Activated CD4-positive, alpha-beta T cell treated with anti-CD3 and anti-CD28 coated beads, Interleukin-2, amount 50 U/mL, for 1 hour (primary cell): ENCODE measurements around the gene NAT14.
A peak's percentile ranks its signal among the peaks of the same experiment; 100 is the strongest.

Source experiments
- DNase-seq: peaks from one replicate; pipeline ENCODE4 v3.0.0-alpha.2; 2020

NAT14 gene

GRCh38 chr19:55453511-55454260 lies 31.3 kb upstream of the NAT14 start:
- DNase-seq = no peak

DNA sequence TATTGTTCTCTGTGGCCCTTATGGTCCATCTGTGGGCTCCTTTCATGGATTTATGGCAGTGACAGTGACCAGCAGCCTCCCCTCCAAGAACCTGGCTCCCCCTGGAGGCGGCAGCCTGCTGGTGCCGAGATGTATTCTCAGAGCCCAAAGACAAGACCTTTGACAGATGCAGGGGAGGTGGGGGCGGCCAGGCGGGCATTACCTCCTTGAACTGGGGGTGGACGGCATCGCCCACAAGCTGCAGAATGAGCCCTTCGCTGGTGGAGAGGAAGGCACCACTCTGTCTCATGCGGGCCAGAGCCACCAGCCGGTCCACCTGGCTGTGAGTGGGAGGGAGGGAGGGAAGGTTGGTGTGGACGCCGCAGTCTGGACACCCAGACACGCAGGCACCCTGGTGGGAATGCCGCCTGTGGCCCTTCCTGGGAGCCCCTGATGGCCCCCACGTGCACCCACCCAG lies 30.2 kb upstream of the NAT14 start:
- peak; percentile 52 for DNase-seq

- no peak for DNase-seq
Observed at GRCh38 chr19:55455576-55456235, 29.3 kb upstream of the NAT14 start.

GRCh38 chr19:55456347-55456746 lies 28.6 kb upstream of the NAT14 start:
- DNase-seq = no peak

GRCh38 chr19:55457683-55458457 lies 27.1 kb upstream of the NAT14 start:
- no peak for DNase-seq

DNA sequence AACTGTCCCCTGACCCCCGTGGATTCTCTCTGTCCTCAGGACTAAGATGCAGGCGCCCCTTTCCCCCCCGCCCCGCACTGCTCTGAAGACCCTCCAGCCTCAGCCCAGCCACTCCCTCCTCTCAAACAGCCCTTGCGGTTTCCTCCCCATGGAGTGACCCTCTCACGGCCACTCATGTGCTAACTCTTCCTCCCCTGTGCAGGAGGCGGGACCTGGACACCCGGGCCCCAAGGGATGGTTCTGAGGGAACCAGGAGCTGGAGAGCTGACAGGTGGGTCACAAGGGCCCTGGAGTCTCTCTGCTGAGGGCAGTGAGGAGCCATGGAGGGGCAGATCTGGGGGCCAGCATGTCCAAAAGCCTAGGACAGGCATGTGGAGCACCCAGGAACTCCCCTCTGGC lies 25.4 kb upstream of the NAT14 start:
- DNase-seq = no peak

DNA sequence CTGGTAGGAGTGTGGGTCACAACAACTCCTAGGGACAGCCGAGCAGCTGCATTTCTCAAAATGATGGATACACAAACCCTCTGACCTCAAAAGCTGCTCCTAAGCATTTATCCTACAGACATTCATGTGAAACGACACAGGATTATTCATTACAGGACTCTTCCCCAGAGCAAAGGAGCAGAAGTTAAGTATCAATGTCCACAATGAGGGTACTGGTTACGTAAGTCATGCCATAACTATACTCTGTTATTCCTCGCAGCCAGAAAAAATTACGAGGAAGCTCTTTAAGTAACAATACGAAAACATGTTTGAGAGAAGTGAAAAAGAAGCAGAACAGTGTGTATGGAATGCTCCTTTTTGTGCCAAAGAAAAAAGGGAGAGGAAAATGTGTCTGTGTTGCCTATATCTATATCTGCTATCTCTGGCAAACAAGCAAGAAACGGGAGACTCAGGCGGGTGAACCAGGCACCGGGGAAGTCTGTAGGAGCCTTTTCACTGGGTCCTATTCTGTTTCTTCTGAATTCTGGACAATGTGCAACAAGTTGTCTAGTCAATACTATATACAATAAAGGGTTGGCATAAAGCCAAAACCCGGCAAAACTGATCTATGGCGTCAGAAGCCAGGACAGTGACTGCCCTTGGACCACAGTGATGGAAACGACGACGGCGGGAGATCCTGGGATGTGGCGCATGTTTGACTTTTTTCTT lies 24.9 kb upstream of the NAT14 start:
- no peak for DNase-seq

DNA sequence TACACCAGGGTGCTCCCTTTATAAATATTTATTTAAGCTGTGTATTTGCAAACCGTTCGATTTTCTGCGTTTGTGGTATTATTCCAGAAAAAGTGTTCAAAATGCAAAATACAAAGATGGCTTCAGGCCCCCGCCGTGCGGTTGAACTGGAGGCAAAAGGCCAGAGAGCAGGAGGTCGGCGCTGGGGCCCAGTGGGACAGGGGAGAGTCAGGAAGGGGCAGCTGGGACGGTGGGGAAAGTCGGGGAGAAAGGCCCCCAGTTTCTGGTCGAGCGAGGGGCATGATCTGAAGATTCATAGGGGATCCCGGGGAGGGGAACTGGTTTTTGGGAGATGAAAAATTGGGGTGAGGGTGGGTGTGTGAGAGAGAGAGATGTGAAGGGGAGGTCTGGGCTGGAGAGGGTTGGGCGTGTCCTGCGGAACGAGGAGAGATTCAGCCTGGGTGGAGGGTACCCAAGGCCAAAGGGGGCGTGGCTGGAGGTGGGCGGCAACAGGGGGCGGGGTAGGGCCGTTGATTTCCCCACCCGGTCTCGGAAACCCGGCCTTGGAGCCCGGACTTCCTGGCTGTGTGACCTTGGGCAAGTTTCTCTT lies 24.2 kb upstream of the NAT14 start:
- DNase-seq = peak; percentile 28

- peak; percentile 100 for DNase-seq
Observed at GRCh38 chr19:55461259-55461973, 23.6 kb upstream of the NAT14 start, which contains the start of gene ISOC2. TSS of gene ISOC2 (minus strand) at chr19:55461642. CDS start at chr19:55456486, 5,156 bp downstream.

DNA sequence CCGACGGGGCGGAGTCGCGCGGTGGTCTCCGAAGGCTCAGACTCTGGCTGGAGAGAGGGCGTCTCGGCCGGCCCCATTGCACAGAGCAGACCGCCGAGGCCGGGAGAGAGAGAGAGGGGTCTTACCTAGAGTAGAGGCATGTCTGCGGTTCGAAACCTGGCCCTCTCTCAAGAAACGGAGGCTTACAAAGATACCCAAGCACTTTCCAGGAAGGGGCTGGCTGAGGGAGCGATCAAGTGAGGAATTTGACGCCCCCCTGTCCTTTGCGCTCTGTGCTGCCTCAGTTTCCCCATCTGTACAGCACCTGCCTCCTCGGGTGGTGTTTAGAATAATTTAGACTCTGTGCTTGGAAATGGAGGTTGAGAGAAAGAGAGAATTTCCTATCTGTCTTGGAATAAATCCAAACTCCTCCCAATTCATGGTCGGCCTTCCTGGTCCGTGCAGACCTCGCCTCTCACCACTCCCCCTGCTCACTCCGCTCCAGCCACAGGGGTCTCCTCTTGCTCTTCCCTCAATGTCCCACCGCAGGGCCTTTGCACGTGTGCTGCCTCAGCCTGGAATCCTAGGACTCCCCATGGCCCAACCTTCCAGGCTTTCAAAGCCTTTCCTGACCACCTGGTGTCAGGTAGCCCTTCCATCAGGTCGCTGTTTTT lies 22.9 kb upstream of the NAT14 start:
- DNase-seq = no peak

DNA sequence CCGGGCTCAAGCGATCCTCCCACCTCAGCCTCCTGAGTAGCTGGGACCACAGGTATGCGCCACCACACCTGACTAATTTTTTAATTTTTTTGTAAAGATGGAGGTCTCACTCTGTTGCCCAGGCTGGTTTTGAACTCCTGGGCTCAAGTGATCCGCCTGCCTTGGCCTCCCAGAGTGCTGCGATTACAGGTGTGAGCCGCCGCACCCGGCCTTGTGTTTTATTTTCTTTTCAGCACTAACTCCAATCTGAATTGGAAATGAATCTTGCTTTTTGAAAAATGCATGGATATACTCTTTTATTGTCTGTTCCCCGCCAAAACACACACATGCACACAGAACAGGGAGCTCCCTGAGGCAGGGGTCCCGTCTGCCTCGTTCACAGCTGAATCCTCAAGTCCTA lies 22.3 kb upstream of the NAT14 start:
- DNase-seq = no peak

GRCh38 chr19:55463583-55464031 lies 21.4 kb upstream of the NAT14 start:
- no peak for DNase-seq

- no peak for DNase-seq
Observed at GRCh38 chr19:55464039-55464661, 20.8 kb upstream of the NAT14 start.

- no peak for DNase-seq
Observed at GRCh38 chr19:55464662-55465054, 20.3 kb upstream of the NAT14 start, which contains the start of gene C19orf85. TSS of gene C19orf85 (minus strand) at chr19:55464751. CDS start at chr19:55464554, 197 bp downstream.

DNA sequence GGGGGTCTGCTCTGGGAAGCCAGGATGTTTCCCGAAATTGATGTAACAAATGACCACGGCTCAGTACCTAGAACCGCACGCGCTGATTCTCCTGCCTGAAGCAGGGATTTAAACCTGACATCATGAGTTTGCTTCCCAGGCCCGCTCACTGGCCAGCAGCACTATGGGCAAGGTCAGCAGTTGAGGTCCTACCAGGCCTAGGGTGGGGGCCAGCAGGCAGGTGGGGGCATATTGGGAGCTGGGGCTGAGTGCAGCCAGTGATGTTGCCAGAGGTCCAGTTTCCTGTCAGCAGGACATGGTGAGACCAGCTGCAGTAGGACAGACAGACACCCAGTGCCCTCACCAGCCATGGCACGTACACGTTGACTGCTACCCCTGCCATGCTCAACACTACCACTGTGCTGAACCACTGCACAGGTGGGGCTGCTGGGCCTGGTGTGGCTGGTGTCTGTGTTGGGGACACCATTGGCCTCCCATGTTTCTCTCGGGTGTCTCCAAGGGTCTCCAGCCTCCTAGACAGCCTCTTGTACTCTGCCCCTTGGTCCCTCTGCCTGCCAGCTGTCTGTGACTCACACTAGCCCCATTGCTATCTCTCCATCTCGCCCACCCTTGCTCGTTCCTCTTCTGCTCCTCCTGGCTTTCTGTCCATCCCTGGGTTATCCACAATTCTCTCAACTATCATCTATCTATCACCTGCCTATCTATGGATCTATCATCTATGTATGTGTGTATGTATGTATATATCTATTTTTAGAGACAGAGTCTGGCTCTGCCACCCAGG lies 19.3 kb upstream of the NAT14 start:
- DNase-seq = no peak

- DNase-seq = no peak
Observed at GRCh38 chr19:55466241-55466614, 18.8 kb upstream of the NAT14 start.

- peak; percentile 62 for DNase-seq
Observed at GRCh38 chr19:55467236-55468053, 17.5 kb upstream of the NAT14 start.

DNA sequence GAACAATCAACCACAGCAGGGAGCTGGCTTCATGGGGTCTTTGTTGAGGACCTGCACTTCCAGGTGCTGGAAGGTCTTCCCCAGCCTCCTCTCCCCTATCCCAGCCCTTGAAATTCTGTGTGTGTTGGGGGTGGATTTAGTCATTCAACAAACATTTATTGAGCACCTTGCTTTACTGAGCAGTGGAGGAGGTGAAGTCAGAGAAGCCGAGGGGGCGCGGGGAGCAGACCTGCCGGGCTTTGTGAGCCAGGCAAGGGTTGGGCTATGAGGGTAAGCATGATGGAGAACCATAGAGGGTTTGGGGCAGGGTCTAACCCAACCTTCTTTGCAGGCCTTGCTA lies 17.0 kb upstream of the NAT14 start:
- DNase-seq = no peak

- DNase-seq = no peak
Observed at GRCh38 chr19:55471266-55471665, 13.7 kb upstream of the NAT14 start.
